BLaER1 treated with 17β-estradiol and CSF1 and Interleukin-3, amounts not matched to agents 10 nM and 100 nM (cell line): ENCODE measurements around the gene RGS10.

ENCODE experiments used
- H3K27ac ChIP-seq, 11 experiments: shearing (Covaris generic); formaldehyde crosslinking; 2 replicates each; pipeline ENCODE4 v1.8.1; 2022
- H3K27me3 ChIP-seq, 11 experiments: shearing (Covaris generic); formaldehyde crosslinking; 2 replicates each; pipeline ENCODE4 v1.8.1; 2022
- H3K36me3 ChIP-seq, 11 experiments: shearing (Covaris generic); formaldehyde crosslinking; 2 replicates each; pipeline ENCODE4 v1.8.1; 2022
- H3K4me1 ChIP-seq, 10 experiments: shearing (Covaris generic); formaldehyde crosslinking; 2 replicates each; pipeline ENCODE4 v1.8.1; 2022
- H3K4me2 ChIP-seq, 11 experiments: shearing (Covaris generic); formaldehyde crosslinking; 2 replicates each; pipeline ENCODE4 v1.8.1; 2022
- H3K4me3 ChIP-seq, 10 experiments: shearing (Covaris generic); formaldehyde crosslinking; 2 replicates each; pipeline ENCODE4 v1.8.1; 2022
- H3K9ac ChIP-seq, 11 experiments: shearing (Covaris generic); formaldehyde crosslinking; 2 replicates each; pipeline ENCODE4 v1.8.1; 2022
- H3K9me3 ChIP-seq, 11 experiments: shearing (Covaris generic); formaldehyde crosslinking; replicated peaks in 1 of 11; 2 replicates each; pipeline ENCODE4 v1.8.1; 2022
- H4K20me1 ChIP-seq, 11 experiments: shearing (Covaris generic); formaldehyde crosslinking; 2 replicates each; pipeline ENCODE4 v1.8.1; 2022
- Cebpa-rat ChIP-seq, 11 experiments: shearing (Covaris generic); IDR thresholded peaks; 2 replicates each; pipeline ENCODE4 v1.8.1; 2022

The RGS10 gene

GRCh38 chr10:119454316-119454715, 88.2 kb downstream of the RGS10 start:
- Histone ChIP-seq H4K20me1 (no peaks in the 10 kb centered on the region; a peak in 3 of 22 replicates), H3K4me3 (no peak overlapping the region), H3K27me3 (0 out of 22 replicates have a peak, but pooled peaks cover 0 to 8% (median 0%) of the 10 kb centered on the region in 11 experiments), H3K36me3 (no peaks in the 10 kb centered on the region), H3K27ac (no peak overlapping the region), H3K4me1 (peaks cover 17 to 54% (median 42%) of the 10 kb centered on the region in 10 experiments), H3K4me2 (no peak overlapping the region), H3K9me3 (no peaks in the 10 kb centered on the region), H3K9ac (no peak overlapping the region)
- no peak for TF ChIP-seq Cebpa-rat (IDR thresholded peaks at IDR 0.05)

GRCh38 chr10:119453313-119453712, 89.2 kb downstream of the RGS10 start:
- peaks cover 20 to 62% (median 52%) of the 10 kb centered on the region in 10 experiments for H3K4me1 ChIP-seq
- TF ChIP-seq Cebpa-rat (IDR thresholded peaks at IDR 0.05), result no peak
- H3K4me3 ChIP-seq, result no peak overlapping the region
- no peaks in the 10 kb centered on the region for H3K36me3 ChIP-seq
- no peaks in the 10 kb centered on the region; a peak in 4 of 22 replicates for H4K20me1 ChIP-seq
- H3K27me3 ChIP-seq, result 0 out of 22 replicates have a peak, but pooled peaks cover 0 to 8% (median 0%) of the 10 kb centered on the region in 11 experiments
- H3K9me3 ChIP-seq, result no peaks in the 10 kb centered on the region
- no peak overlapping the region for H3K27ac ChIP-seq
- H3K9ac ChIP-seq, result no peak overlapping the region
- peak overlapping the region in 3 of 11 experiments; percentile 9 to 22 (median 18); a peak in 3 of 22 replicates for H3K4me2 ChIP-seq

- H3K36me3 ChIP-seq, result no peaks in the 10 kb centered on the region
- no peak overlapping the region for H3K4me2 ChIP-seq
- peaks cover 20 to 59% (median 50%) of the 10 kb centered on the region in 10 experiments for H3K4me1 ChIP-seq
- H3K4me3 ChIP-seq, result no peak overlapping the region
- H3K27ac ChIP-seq, result peak overlapping the region in 1 of 11 experiments; percentile 22; a peak in 1 of 22 replicates
- no peaks in the 10 kb centered on the region; a peak in 4 of 22 replicates for H4K20me1 ChIP-seq
- H3K9me3 ChIP-seq, result no peaks in the 10 kb centered on the region
- no peak for TF ChIP-seq Cebpa-rat (IDR thresholded peaks at IDR 0.05)
- peaks cover 0 to 8% (median 0%) of the 10 kb centered on the region in 11 experiments; a peak in 1 of 22 replicates for H3K27me3 ChIP-seq
- no peak overlapping the region for H3K9ac ChIP-seq
Observed at GRCh38 chr10:119452396-119452795, 90.1 kb downstream of the RGS10 start.

- no peak overlapping the region for H3K4me2 ChIP-seq
- no peaks in the 10 kb centered on the region for H3K36me3 ChIP-seq
- peaks cover 0 to 8% (median 0%) of the 10 kb centered on the region in 11 experiments; a peak in 1 of 22 replicates for H3K27me3 ChIP-seq
- H4K20me1 ChIP-seq, result no peaks in the 10 kb centered on the region; a peak in 4 of 22 replicates
- TF ChIP-seq Cebpa-rat (IDR thresholded peaks at IDR 0.05), result no peak
- peak overlapping the region in 1 of 11 experiments; percentile 22; a peak in 1 of 22 replicates for H3K27ac ChIP-seq
- H3K4me3 ChIP-seq, result no peak overlapping the region
- H3K9ac ChIP-seq, result no peak overlapping the region
- no peaks in the 10 kb centered on the region for H3K9me3 ChIP-seq
- peaks cover 20 to 49% (median 42%) of the 10 kb centered on the region in 10 experiments for H3K4me1 ChIP-seq
Observed at GRCh38 chr10:119451300-119451896, 91.1 kb downstream of the RGS10 start.

- H3K27ac ChIP-seq, result peak overlapping the region in 10 of 11 experiments; percentile 12 to 78 (median 74); a peak in 19 of 22 replicates
- no peak for TF ChIP-seq Cebpa-rat (IDR thresholded peaks at IDR 0.05)
- peaks cover 0 to 1% (median 0%) of the 10 kb centered on the region in 11 experiments; a peak in 1 of 22 replicates for H3K27me3 ChIP-seq
- H3K36me3 ChIP-seq, result no peaks in the 10 kb centered on the region
- H3K9ac ChIP-seq, result peak overlapping the region in 10 of 11 experiments; percentile 9 to 55 (median 44); a peak in 15 of 22 replicates
- H4K20me1 ChIP-seq, result peaks cover 0 to 2% (median 0%) of the 10 kb centered on the region in 11 experiments; a peak in 4 of 22 replicates
- no peak overlapping the region for H3K4me3 ChIP-seq
- peak overlapping the region; percentile 73 to 92 (median 83) for H3K4me2 ChIP-seq
- H3K9me3 ChIP-seq, result no peaks in the 10 kb centered on the region
- peaks cover 18 to 46% (median 39%) of the 10 kb centered on the region in 10 experiments for H3K4me1 ChIP-seq
Observed at GRCh38 chr10:119450606-119451299, 91.8 kb downstream of the RGS10 start.
